Endothelial cell of umbilical vein (primary cell): ENCODE data around the gene ANP32A. TPM values are rescaled to one million over a fixed set of nuclear protein-coding genes. Genes with fewer than 3 reads are reported as not detected.
A peak's percentile ranks its signal among the peaks of the same experiment; 100 is the strongest.

ENCODE experiments used
- BruUV-seq: library from RNA; stranded (reverse); fragments of 400-500 nt; replicated peaks from 2 replicates; lab custom pipeline; 2021; lab: Mats Ljungman, UMichigan
- CTCF ChIA-PET: fragments of 300-600, 350-600 bp; sonication (Branson Sonifier 250); formaldehyde crosslinking; loops from one replicate; lab custom pipeline; 2021; ENCODE audit warnings: antibody characterized with exemption, inconsistent platforms; lab: Charles Lee
- POLR2A ChIA-PET: fragments of 300-600, 350-600 bp; sonication (Branson Sonifier 250); formaldehyde crosslinking; loops from one replicate; lab custom pipeline; 2021; ENCODE audit warnings: antibody characterized with exemption, inconsistent platforms; lab: Charles Lee
- DNase-seq: peaks from one replicate; pipeline ENCODE4 v3.0.0-alpha.2; 2011; ENCODE audit warnings: low read depth, low spot score
- FAIRE-seq: peaks from 2 replicates; lab custom pipeline; 2011; peaks lifted over from hg19 to GRCh38; lab: Jason Lieb, UNC
- H2AFZ ChIP-seq: 2 replicates; pipeline ENCODE4 v1.6.0; 2012; ENCODE audit warnings: low read depth, low read length, control low read depth, inconsistent platforms
- H3K27ac ChIP-seq: 2 replicates; pipeline ENCODE4 v1.5.1; 2011; ENCODE audit warnings: low read depth, mild to moderate bottlenecking, control low read depth, low read length, moderate library complexity; ENCODE audit not compliant: insufficient read depth
- H3K27me3 ChIP-seq, 2 experiments: 2 replicates each; pipeline versions ENCODE4 v1.6.0 to v1.6.1; 2011; ENCODE audit warnings: low read length in 2 of 2, mixed read lengths in 1 of 2; ENCODE audit not compliant: control insufficient read depth in 2 of 2, insufficient read depth in 2 of 2
- H3K36me3 ChIP-seq, 2 experiments: 2 replicates in 1 of 2; 3 replicates in 1 of 2; pipeline ENCODE4 v1.5.1; 2011; ENCODE audit warnings: low read length in 2 of 2, mild to moderate bottlenecking in 1 of 2, moderate library complexity in 1 of 2; ENCODE audit not compliant: control insufficient read depth in 2 of 2, insufficient read depth in 2 of 2; ENCODE audit errors: extremely low read depth in 1 of 2
- H3K4me1 ChIP-seq: 3 replicates; pipeline ENCODE4 v1.5.1; 2011; ENCODE audit warnings: mild to moderate bottlenecking, low read length; ENCODE audit not compliant: control insufficient read depth, insufficient read depth; ENCODE audit errors: extremely low read depth
- H3K4me2 ChIP-seq: 2 replicates; pipeline ENCODE4 v1.6.1; 2011; ENCODE audit warnings: low read length, control low read depth, mixed read lengths; ENCODE audit not compliant: insufficient read depth
- H3K4me3 ChIP-seq, 3 experiments: fragments of 200-600 bp in 1 of 3; sonication (generic), shearing (Covaris generic) in 1 of 3; replicated peaks in 1 of 3; 2 replicates each; pipeline ENCODE4 v1.5.1; 2011 to 2016; ENCODE audit warnings: control low read depth in 3 of 3, low read length in 3 of 3, mild to moderate bottlenecking in 2 of 3, inconsistent platforms in 1 of 3, low read depth in 1 of 3, moderate library complexity in 1 of 3; ENCODE audit not compliant: insufficient read depth in 1 of 3
- H3K79me2 ChIP-seq: 2 replicates; pipeline ENCODE4 v1.6.0; 2012; ENCODE audit warnings: low read length, inconsistent platforms; ENCODE audit not compliant: control insufficient read depth, insufficient read depth
- H3K9ac ChIP-seq: replicated peaks from 2 replicates; pipeline ENCODE3; 2011; ENCODE audit warnings: low read length, control low read depth; ENCODE audit not compliant: insufficient read depth; ENCODE audit errors: extremely low read depth
- H3K9me1 ChIP-seq: replicated peaks from 3 replicates; pipeline ENCODE4 v1.6.0; 2011; ENCODE audit warnings: mild to moderate bottlenecking, low read length; ENCODE audit not compliant: control insufficient read depth, insufficient read depth; ENCODE audit errors: extremely low read depth
- H3K9me3 ChIP-seq: replicated peaks from 2 replicates; pipeline ENCODE4 v1.5.1; 2012; ENCODE audit warnings: low read length, inconsistent platforms; ENCODE audit not compliant: control insufficient read depth, insufficient read depth
- H4K20me1 ChIP-seq: replicated peaks from 2 replicates; pipeline ENCODE3; 2011; ENCODE audit warnings: mild to moderate bottlenecking, low read length; ENCODE audit not compliant: control insufficient read depth, insufficient read depth; ENCODE audit errors: extremely low read depth
- CTCF ChIP-seq, 2 donors: IDR thresholded peaks; 1 replicate in 1 of 2; 2 replicates in 1 of 2; pipeline ENCODE4 v1.5.1; 2011; ENCODE audit warnings: low read length in 2 of 2, mild to moderate bottlenecking in 2 of 2, moderate library complexity in 2 of 2, control low read depth in 1 of 2, inconsistent platforms in 1 of 2, low read depth in 1 of 2; ENCODE audit not compliant: insufficient read depth in 1 of 2; ENCODE audit errors: extremely low read depth in 1 of 2
- EZH2 ChIP-seq: IDR thresholded peaks from 2 replicates; pipeline ENCODE4 v1.6.1; 2012; ENCODE audit warnings: borderline replicate concordance, low read depth, mild to moderate bottlenecking, moderate library complexity, low read length, inconsistent platforms; ENCODE audit not compliant: severe bottlenecking
- FOS ChIP-seq: IDR thresholded peaks from 2 replicates; pipeline ENCODE4 v1.6.1; 2011; ENCODE audit warnings: mild to moderate bottlenecking, low read length, moderate library complexity, borderline replicate concordance; ENCODE audit not compliant: insufficient read depth
- GATA2 ChIP-seq: IDR thresholded peaks from 2 replicates; pipeline ENCODE4 v1.7.0; 2011; ENCODE audit warnings: low read depth, mild to moderate bottlenecking, moderate library complexity, mixed read lengths, low read length; ENCODE audit not compliant: insufficient read length, insufficient read depth
- JUN ChIP-seq: IDR thresholded peaks from 2 replicates; pipeline ENCODE4 v1.6.1; 2011; ENCODE audit warnings: borderline replicate concordance, low read depth; ENCODE audit not compliant: insufficient read length, insufficient read depth
- MYC ChIP-seq: IDR thresholded peaks from one replicate; pipeline ENCODE4 v1.6.1; 2011; ENCODE audit warnings: mild to moderate bottlenecking, low read depth, low read length
- POLR2A ChIP-seq: IDR thresholded peaks from 2 replicates; pipeline ENCODE4 v1.6.1; 2012; ENCODE audit warnings: low read depth, mild to moderate bottlenecking, control low read depth, low read length
- POLR2AphosphoS5 ChIP-seq: IDR thresholded peaks from 2 replicates; pipeline ENCODE4 v1.6.1; 2012; ENCODE audit warnings: low read depth, mild to moderate bottlenecking, control low read depth, low read length, moderate library complexity; ENCODE audit not compliant: insufficient read depth
- dilution Hi-C: fragments of 300-500 bp; cut with MboI; formaldehyde crosslinking; loops from one replicate; pipeline ENCODE4 v1.15.0; 2019; ENCODE audit warnings: low sequenced_read_pairs; ENCODE audit not compliant: extremely low pct_ligation_motif_present
- intact Hi-C: fragments of 100-400 bp; cut with micrococcal nuclease; formaldehyde crosslinking; loops from one replicate; pipeline ENCODE4 v1.10.0; 2022
- polyA plus RNA-seq, 4 experiments: library from polyadenylated mRNA; depleted of rRNA in 3 of 4; stranded (reverse) in 3 of 4; unstranded in 1 of 4; fragments of >200 nt; gene quantifications; 2 replicates each; pipeline versions ENCODE4 v1.2.1 to v1.2.3, GENCODE V29; 2011 to 2012; ENCODE audit warnings: missing spikeins in 1 of 4
- total RNA-seq: library from RNA; stranded (reverse); gene quantifications from 2 replicates; pipeline ENCODE4 v1.2.3, GENCODE V29; 2021
- TF ChIP-seq, protein P1 (sequence below): IDR thresholded peaks from 2 replicates; pipeline ENCODE4 v1.6.1; 2011; ENCODE audit not compliant: insufficient read depth, insufficient read length

ANP32A gene
- total and polyA plus RNA-seq, 2 donors (not counting 3 experiments of a cell fraction or from before 2014, with no cell fraction given) = 37.9 to 169 TPM

GRCh38 chr15:68781766-68782588 is 38.7 kb downstream of the ANP32A start:
- Histone ChIP-seq H3K27me3 (no peaks in the 10 kb centered on the region), H3K9me3 (no peaks in the 10 kb centered on the region), H3K9ac (no peak overlapping the region), H3K4me3 (no peak overlapping the region), H3K27ac (peak overlapping the region; percentile 68), H3K9me1 (no peaks in the 10 kb centered on the region), H3K36me3 (peaks cover 12 to 40% of the 10 kb centered on the region in 2 experiments), H3K4me2 (peak overlapping the region; percentile 3), H3K79me2 (no peaks in the 10 kb centered on the region), H2AFZ (no peak overlapping the region), H3K4me1 (peaks cover 14% of the 10 kb centered on the region), H4K20me1 (no peaks in the 10 kb centered on the region)
- dilution Hi-C loops (no loop called here), intact Hi-C loops (loop anchor here (1.0 to 2.0 kb wide), 5 partner anchors 13 to 52 kb away; no protein-coding TSS in a partner anchor)
- POLR2A ChIA-PET = no interaction called here
- peak; percentile 91 for DNase-seq
- TF ChIP-seq FOS (no peak), GATA2 (peak; percentile 42), POLR2AphosphoS5 (peak; percentile 50)
- TF ChIP-seq, protein P1, sequence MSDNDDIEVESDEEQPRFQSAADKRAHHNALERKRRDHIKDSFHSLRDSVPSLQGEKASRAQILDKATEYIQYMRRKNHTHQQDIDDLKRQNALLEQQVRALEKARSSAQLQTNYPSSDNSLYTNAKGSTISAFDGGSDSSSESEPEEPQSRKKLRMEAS = no peak
- FAIRE-seq = peak; percentile 91
- no TSS peak for BruUV-seq
- CTCF ChIA-PET = interaction anchor here (1.3 to 1.8 kb wide), 3 partner anchors 13 to 93 kb away, joined by 4 to 14 read pairs (median 4); no protein-coding TSS in a partner anchor

GRCh38 chr15:68781217-68781616 is 39.5 kb downstream of the ANP32A start:
- H3K9ac ChIP-seq = no peak overlapping the region
- peaks cover 12 to 35% of the 10 kb centered on the region in 2 experiments for H3K36me3 ChIP-seq
- no peak for DNase-seq
- TF ChIP-seq POLR2AphosphoS5 = no peak
- no peak for TF ChIP-seq JUN
- no peak for TF ChIP-seq CTCF (IDR thresholded peaks at IDR 0.05; ENCODE audit: extremely low read depth in 1 of 2, insufficient read depth in 1 of 2, low read depth in 1 of 2, low read length in 2 of 2)
- no peak for TF ChIP-seq FOS
- TF ChIP-seq, protein P1 = no peak
- TF ChIP-seq EZH2 = no peak
- no peak for TF ChIP-seq MYC
- no peak for TF ChIP-seq GATA2
- no peak for TF ChIP-seq POLR2A
- peaks cover 14% of the 10 kb centered on the region for H3K4me1 ChIP-seq
- H3K27me3 ChIP-seq = no peaks in the 10 kb centered on the region
- POLR2A ChIA-PET = no interaction called here
- H3K4me3 ChIP-seq = no peak overlapping the region
- H4K20me1 ChIP-seq = no peaks in the 10 kb centered on the region
- FAIRE-seq = no peak
- H3K9me3 ChIP-seq = no peaks in the 10 kb centered on the region
- no peaks in the 10 kb centered on the region for H3K9me1 ChIP-seq
- intact Hi-C loops (loop anchor here (1.0 kb wide), 2 partner anchors 20 to 37 kb away; no protein-coding TSS in a partner anchor), dilution Hi-C loops (no loop called here)
- CTCF ChIA-PET = interaction anchor here (1.8 kb wide), 2 partner anchors 14 to 94 kb away, joined by 4 to 14 read pairs; no protein-coding TSS in a partner anchor
- H3K4me2 ChIP-seq = no peak overlapping the region
- no TSS peak for BruUV-seq
- peak overlapping the region; percentile 68 for H3K27ac ChIP-seq
- H3K79me2 ChIP-seq = no peaks in the 10 kb centered on the region
- H2AFZ ChIP-seq = no peak overlapping the region
